Kidney epithelial cell (primary cell): ENCODE measurements around the gene RNF41. TPM values are rescaled to one million over a fixed set of nuclear protein-coding genes. Genes with fewer than 3 reads are reported as not detected.

Experiments used
- DNase-seq: peaks from one replicate; pipeline ENCODE4 v3.0.0-alpha.2; 2010; ENCODE audit warnings: low read depth
- H3K27me3 ChIP-seq: 2 replicates; pipeline ENCODE4 v1.6.0; 2011; ENCODE audit warnings: low read length; ENCODE audit not compliant: control insufficient read depth, insufficient read depth
- H3K36me3 ChIP-seq: 2 replicates; pipeline ENCODE4 v1.5.1; 2011; ENCODE audit warnings: low read length; ENCODE audit not compliant: control insufficient read depth, insufficient read depth
- H3K4me3 ChIP-seq: 2 replicates; pipeline ENCODE4 v1.5.1; 2011; ENCODE audit warnings: low read depth, mild to moderate bottlenecking, control low read depth, low read length
- CTCF ChIP-seq: IDR thresholded peaks from 2 replicates; pipeline ENCODE4 v1.5.1; 2011; ENCODE audit warnings: mild to moderate bottlenecking, moderate library complexity, low read length, control low read depth, inconsistent platforms; ENCODE audit not compliant: insufficient read depth, poor library complexity, severe bottlenecking
- total RNA-seq: library from RNA; depleted of rRNA; stranded (reverse); fragments of >200 nt; gene quantifications from 2 replicates; pipeline ENCODE4 v1.2.3, GENCODE V29; 2015

The RNF41 gene
- total RNA-seq, 1 donor from 2014 or later = 77.4 TPM

- Histone ChIP-seq H3K4me3 (no peak overlapping the region), H3K36me3 (no peaks in the 10 kb centered on the region), H3K27me3 (no peaks in the 10 kb centered on the region)
- no peak for TF ChIP-seq CTCF
- no peak for DNase-seq
Measured at GRCh38 chr12:56230432-56231183, 8.9 kb upstream of the RNF41 start.

- no peaks in the 10 kb centered on the region for H3K36me3 ChIP-seq
- DNase-seq = no peak
- no peak for TF ChIP-seq CTCF
- no peaks in the 10 kb centered on the region for H3K27me3 ChIP-seq
- H3K4me3 ChIP-seq = no peak within 1 kb of the TSS
Measured at GRCh38 chr12:56229916-56230431, 8.3 kb upstream of the RNF41 start, which contains the start of gene SLC39A5. Gene SLC39A5, plus strand, starts transcription at chr12:56230051. Its CDS starts 1,224 bp downstream, at chr12:56231275.

GRCh38 chr12:56229082-56229481 lies 7.4 kb upstream of the RNF41 start:
- no peak for TF ChIP-seq CTCF

GRCh38 chr12:56224954-56225353 lies 3.2 kb upstream of the RNF41 start:
- DNase-seq = no peak
- H3K36me3 ChIP-seq = no peaks in the 10 kb centered on the region
- no peak for TF ChIP-seq CTCF
- no peaks in the 10 kb centered on the region for H3K27me3 ChIP-seq
- peak overlapping the region; percentile 65 for H3K4me3 ChIP-seq

More at GRCh38 chr12:56229082-56229481, 7.4 kb upstream of the RNF41 start:
- Histone ChIP-seq H3K36me3 (no peaks in the 10 kb centered on the region), H3K27me3 (no peaks in the 10 kb centered on the region), H3K4me3 (no peak overlapping the region)
- DNase-seq = no peak

GRCh38 chr12:56224102-56224701 lies 2.5 kb upstream of the RNF41 start, which contains the start of gene NABP2:
Gene NABP2, plus strand, starts transcription at chr12:56224342. Its CDS starts 515 bp downstream, at chr12:56224857.
- no peaks in the 10 kb centered on the region for H3K36me3 ChIP-seq
- peak within 1 kb of the TSS; percentile 65 for H3K4me3 ChIP-seq
- no peaks in the 10 kb centered on the region for H3K27me3 ChIP-seq
- peak; percentile 87 for DNase-seq
- peak; percentile 78 for TF ChIP-seq CTCF
